Raji (cell line): Measurements from ENCODE around the gene PIANP.

Source experiments
- POLR2A ChIP-seq: IDR thresholded peaks from 2 replicates; pipeline ENCODE4 v1.6.1; 2011; ENCODE audit warnings: low read depth, low read length, control low read depth; ENCODE audit not compliant: insufficient read depth

Gene PIANP

GRCh38 chr12:6708960-6709394 is 8.4 kb upstream of the PIANP start:
- peak; percentile 63 for TF ChIP-seq POLR2A

- no peak for TF ChIP-seq POLR2A
These were observed 3.0 kb upstream of the PIANP start for GRCh38 chr12:6703631-6704030.

- no peak for TF ChIP-seq POLR2A
These were observed 608 bp upstream of the PIANP start for GRCh38 chr12:6701078-6701768.

GRCh38 chr12:6699989-6700645 is 498 bp downstream of the PIANP start:
- TF ChIP-seq POLR2A: no peak

- TF ChIP-seq POLR2A: no peak
These were observed 1.2 kb downstream of the PIANP start for GRCh38 chr12:6699259-6699988.

GRCh38 chr12:6698352-6699046 is 2.1 kb downstream of the PIANP start:
- TF ChIP-seq POLR2A: no peak

GRCh38 chr12:6697584-6698351 is 2.8 kb downstream of the PIANP start:
- TF ChIP-seq POLR2A: no peak

- TF ChIP-seq POLR2A: no peak; the same call in 1 of the 2 replicates
These were observed 3.7 kb downstream of the PIANP start for GRCh38 chr12:6696690-6697583.

GRCh38 chr12:6695313-6696045 is 5.1 kb downstream of the PIANP start:
- TF ChIP-seq POLR2A: no peak

- TF ChIP-seq POLR2A: peak; percentile 25; the same call in 1 of the 2 replicates
These were observed 5.9 kb downstream of the PIANP start for GRCh38 chr12:6694701-6695100.

- TF ChIP-seq POLR2A: no peak
These were observed 6.7 kb downstream of the PIANP start for GRCh38 chr12:6693832-6694355.

- no peak for TF ChIP-seq POLR2A
These were observed 7.7 kb downstream of the PIANP start for GRCh38 chr12:6692888-6693287.

GRCh38 chr12:6691473-6691872 is 9.1 kb downstream of the PIANP start:
- TF ChIP-seq POLR2A: no peak
